Measurements from ENCODE around the gene LENEP.
A peak's percentile ranks its signal among the peaks of the same experiment; 100 is the strongest.

LENEP gene

DNA sequence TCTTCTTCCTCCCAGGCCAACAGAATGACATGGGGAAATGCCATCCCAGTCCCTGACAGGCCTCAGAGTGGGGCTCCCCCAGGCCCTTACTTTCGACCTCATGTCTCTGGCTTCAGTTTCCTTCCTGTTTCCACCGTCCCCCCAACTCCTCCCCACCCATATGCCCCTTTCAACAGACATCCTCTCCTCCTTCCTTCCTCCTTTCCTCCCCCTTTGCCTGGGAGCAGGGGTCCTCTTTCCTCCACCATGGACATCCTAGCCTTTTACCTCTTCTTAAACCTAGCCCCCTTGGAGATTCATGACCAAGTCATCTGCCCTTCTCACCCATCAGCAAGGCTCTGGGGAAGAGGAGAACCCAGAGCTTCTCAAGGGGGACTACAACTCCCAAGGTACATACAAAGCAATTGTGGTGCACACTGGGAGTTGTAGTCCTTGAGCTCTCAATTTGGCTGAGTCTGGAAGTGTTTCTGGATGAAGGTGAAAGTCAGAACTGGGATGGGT is 13.3 kb downstream of the LENEP start:
- no peak for TF ChIP-seq JUND (IDR thresholded peaks at IDR 0.05; ENCODE audit: low read depth)
- in situ Hi-C loops (cut with HindIII; ENCODE audit: low pct_unique_long_range_greater_than_20kb, low sequenced_read_pairs) = no loop called here
- peak in 1 of 2 experiments; percentile 72 for DNase-seq (ENCODE audit: low read depth in 1 of 2, low spot score in 1 of 2)

DNA sequence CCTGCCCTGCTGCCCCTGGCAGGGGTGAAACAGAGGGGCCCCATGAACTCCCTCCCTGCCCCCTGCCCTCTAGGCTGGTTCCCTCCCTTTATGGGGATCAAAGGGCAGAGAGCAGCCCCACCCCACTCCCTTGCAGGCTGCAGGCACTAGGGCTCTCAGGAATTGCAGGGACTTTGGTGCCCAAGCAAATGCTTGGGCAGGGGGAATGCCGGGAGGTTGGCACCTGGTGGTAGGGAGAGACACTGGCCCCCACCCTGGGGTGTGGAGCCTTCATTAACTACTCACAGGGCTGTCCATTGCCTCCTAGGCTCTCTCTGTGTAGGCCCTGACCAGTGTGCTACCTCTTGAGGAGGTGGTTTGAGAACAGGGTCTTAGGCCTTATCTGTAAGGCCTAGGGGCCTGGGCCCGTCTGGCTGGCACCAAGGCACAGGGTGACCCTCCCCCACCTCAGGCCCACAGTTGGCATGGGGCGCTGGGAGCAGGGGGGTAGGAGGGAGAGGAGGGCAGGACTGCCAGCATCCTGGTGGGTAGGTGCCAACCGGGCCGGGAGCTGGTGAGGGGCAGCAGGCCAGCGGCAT is 14.0 kb downstream of the LENEP start:
- DNase-seq (ENCODE audit: low read depth in 1 of 2, low spot score in 1 of 2) = peak in 1 of 2 experiments; percentile 61
- in situ Hi-C loops (cut with HindIII; ENCODE audit: low pct_unique_long_range_greater_than_20kb, low sequenced_read_pairs) = no loop called here

DNA sequence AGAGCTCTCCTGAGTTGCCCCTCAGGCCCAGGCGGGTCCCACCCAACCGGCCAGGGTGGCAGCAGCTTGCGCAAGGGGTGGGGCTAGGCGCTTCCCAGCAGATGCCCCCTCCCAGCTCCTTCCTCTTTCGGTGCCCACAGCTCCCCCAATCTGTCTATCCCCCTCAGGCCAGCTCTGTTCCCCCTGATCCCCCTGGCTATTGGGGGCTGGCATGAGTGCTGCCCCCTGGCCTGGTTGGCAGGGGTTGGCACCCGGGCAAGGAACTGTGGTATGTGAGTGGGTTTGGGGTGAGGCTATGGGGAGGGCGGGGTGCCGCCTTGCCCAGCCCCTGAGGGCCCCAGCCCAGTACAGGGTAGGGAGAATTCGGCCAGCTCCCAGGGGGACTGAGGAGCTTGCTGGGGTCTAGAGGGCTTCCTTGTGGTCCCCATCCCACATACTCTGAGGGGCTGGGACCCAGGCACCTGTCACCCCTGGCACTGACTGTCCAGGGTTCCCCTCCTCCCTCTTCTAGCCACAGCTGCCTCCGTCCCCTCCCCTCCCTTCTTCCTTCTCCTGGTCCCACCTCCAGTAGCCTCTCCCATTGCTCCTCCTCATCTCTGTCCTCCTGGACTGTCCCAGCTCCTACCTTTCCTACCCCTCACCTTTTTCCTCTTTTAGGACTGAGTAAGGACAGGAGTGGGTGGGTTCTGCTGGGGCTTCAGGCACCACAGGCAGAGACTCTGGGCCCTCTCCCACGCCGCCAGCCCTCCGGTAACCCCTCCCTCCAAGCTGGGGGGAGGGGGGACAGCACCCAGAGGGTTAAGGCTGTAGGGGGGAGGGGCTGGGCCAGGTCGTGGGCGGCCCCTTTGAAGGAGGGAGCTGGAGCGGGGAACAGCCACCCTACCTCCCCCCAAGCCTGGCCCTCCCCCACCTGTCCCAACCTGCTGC is 14.9 kb downstream of the LENEP start:
- peak; percentile 60 to 80 for DNase-seq (ENCODE audit: low read depth in 1 of 2, low spot score in 1 of 2)
- no peak for TF ChIP-seq JUND (IDR thresholded peaks at IDR 0.05; ENCODE audit: low read depth)
- in situ Hi-C loops (cut with HindIII; ENCODE audit: low pct_unique_long_range_greater_than_20kb, low sequenced_read_pairs) = no loop called here

More for the DNA sequence above, 14.0 kb downstream of the LENEP start:
- TF ChIP-seq JUND (IDR thresholded peaks at IDR 0.05; ENCODE audit: low read depth) = no peak

DNA sequence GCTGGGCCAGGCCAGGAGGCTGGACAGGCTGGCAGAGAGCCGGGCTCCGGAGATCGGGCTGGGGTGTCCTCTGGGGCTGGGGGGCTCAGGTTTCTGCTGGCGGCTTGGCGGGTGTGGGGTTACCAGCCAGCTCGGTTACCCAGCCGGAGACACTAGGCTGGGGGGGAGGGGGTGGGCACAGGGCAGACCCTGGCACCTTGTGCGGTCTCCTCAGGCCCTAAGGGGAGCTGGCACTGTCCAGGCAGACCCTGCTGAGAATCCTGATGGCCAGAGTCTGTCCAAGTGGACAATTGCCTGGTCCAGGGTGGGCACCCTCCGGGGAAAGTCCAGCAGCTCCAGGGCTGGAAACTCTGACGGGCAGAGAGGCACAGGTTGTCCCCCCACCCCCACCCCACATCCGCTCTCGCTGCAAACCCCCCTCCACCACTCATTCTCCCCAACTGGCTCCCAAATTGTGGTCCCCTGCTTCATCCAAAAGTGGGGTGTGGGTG is 15.9 kb downstream of the LENEP start:
- in situ Hi-C loops (cut with HindIII; ENCODE audit: low pct_unique_long_range_greater_than_20kb, low sequenced_read_pairs) = no loop called here
- no peak for DNase-seq (ENCODE audit: low read depth in 1 of 2, low spot score in 1 of 2)
- no peak for TF ChIP-seq JUND (IDR thresholded peaks at IDR 0.05; ENCODE audit: low read depth)

DNA sequence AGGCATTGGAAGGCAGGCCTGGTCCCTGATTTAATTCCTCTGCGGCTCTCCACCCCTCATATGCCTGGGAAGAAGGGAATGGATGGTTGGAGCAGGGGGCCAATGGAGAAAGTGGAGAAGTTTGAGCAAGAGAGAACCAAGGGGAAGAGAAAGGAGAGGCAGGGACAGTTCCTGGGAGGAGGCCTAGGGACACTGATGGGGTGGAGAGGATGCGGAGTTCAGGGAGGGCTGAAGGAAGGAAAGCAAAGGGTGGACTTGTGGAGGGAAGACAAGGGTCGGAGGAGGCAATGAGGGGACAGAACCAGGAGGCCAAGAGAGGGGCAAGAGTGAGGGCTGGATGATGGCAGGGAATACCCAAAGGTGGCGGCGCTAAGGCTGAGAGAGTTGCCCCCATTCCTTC is 16.4 kb downstream of the LENEP start:
- no peak for DNase-seq (ENCODE audit: low read depth in 1 of 2, low spot score in 1 of 2)
- TF ChIP-seq JUND (IDR thresholded peaks at IDR 0.05; ENCODE audit: low read depth) = no peak
- in situ Hi-C loops (cut with HindIII; ENCODE audit: low pct_unique_long_range_greater_than_20kb, low sequenced_read_pairs) = no loop called here

DNA sequence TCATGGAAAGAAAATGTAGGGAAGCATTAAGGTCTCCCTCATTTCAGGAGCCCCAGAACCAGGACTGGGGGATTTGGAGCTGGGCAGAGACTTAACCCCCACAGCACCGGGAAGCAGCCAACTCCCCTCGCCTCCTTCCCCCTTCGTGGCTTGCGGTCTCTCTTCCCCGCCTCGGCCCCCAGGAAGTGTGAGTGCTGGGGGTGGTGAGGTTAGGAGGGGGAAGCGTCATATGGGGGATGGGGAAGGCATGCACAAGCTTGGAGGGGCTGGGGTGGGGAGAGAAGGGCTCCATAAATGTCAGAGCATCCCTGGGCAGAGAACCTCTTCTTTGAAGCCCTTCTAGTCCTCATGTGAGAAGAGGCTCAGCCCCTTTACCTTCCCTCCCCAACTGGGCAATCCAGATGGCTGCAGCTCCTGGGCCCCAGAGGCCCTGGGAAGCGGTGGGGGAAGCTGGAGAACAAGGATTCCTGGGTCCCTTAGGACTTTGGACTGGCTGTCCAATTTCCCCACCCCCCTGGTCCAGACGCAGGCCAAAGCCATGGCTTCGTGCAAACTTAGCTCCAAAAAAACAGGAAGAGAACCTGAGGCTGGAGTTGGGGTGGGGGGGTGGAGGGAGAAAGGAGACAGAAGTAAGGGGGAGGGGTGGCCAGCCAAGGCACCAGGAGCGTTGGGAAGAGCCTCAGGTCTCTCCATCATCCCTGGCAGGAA is 17.0 kb downstream of the LENEP start:
- in situ Hi-C loops (cut with HindIII; ENCODE audit: low pct_unique_long_range_greater_than_20kb, low sequenced_read_pairs) = no loop called here
- TF ChIP-seq JUND (IDR thresholded peaks at IDR 0.05; ENCODE audit: low read depth) = no peak
- no peak for DNase-seq (ENCODE audit: low read depth in 1 of 2, low spot score in 1 of 2)

DNA sequence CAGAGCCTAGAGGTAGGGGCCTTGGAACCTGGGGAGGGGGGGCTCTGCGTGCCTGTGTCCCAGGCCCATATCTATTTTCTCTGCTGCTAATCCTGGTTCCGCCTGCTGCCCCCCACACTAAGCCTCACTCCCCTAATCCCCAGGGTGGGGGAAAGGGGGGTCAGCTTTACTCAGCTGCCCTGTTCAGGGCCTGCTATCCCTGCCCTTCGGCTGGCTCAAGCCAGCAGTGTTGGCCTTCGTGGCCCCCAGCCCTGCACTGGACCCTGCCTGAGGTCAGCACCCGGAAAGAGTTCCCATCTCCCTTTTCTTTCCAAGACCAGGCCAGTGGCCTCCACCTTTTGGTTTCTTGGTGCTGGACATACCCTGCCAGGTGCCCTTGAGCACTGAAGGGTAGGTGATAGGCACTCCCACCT is 17.6 kb downstream of the LENEP start:
- TF ChIP-seq JUND (IDR thresholded peaks at IDR 0.05; ENCODE audit: low read depth) = no peak
- no peak for DNase-seq (ENCODE audit: low read depth in 1 of 2, low spot score in 1 of 2)
- in situ Hi-C loops (cut with HindIII; ENCODE audit: low pct_unique_long_range_greater_than_20kb, low sequenced_read_pairs) = no loop called here

DNA sequence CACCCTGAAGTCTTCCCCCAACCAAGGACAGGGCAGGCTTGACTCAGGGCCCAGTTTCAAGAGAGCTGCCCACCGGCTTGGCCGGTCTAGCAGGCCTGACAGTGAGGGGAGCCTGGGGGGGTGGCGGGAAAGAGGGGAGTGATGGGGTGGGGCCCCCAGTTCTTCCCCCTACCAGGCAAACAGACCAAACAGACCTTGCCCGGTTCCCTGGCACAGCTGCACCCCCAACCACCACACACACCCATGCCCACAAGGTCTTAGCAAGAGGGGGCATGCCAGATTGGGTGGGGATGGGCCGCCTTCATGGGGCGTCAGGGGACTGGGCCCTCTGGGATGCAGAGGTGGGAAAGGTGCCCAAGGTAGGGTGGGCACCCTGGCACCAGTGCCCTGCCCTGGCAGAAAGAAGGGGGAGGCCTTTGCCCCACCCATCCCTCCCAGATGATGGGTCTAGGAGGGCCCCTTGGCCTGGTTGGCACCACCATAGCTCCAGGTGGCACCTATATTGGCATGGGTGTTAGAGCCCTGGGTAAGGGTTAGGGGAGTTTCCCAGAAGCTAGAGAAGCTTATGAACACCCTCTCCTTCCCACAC is 18.1 kb downstream of the LENEP start:
- DNase-seq (ENCODE audit: low read depth in 1 of 2, low spot score in 1 of 2) = peak in 1 of 2 experiments; percentile 64
- in situ Hi-C loops (cut with HindIII; ENCODE audit: low pct_unique_long_range_greater_than_20kb, low sequenced_read_pairs) = no loop called here
- TF ChIP-seq JUND (IDR thresholded peaks at IDR 0.05; ENCODE audit: low read depth) = no peak

DNA sequence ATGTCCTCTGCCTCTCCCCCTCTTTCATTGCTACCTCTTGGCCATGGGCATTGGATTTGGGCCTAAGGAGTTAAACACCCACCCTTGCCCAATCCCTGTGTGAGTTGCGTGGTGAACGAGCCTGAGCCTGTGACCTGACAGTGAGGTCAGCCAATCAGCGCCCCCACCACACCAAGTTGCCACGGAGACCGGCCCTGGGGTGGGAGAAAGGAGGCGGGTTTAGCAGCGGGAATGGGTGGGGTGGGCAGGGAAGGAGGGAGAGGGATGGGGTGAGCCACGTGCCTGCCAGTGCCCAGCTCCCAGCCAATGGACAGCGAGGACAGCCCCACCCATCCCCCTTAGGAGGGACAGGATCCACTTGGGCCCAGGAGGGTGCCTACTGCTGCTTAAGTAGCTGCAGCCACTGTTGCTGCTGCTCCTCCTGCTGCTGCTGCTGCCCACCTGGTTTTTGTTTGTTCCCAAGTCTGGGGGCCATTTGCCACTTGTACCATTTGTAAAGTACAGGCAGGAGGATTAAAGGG is 18.7 kb downstream of the LENEP start:
- DNase-seq (ENCODE audit: low read depth in 1 of 2, low spot score in 1 of 2) = peak; percentile 66 to 96
- in situ Hi-C loops (cut with HindIII; ENCODE audit: low pct_unique_long_range_greater_than_20kb, low sequenced_read_pairs) = no loop called here
- TF ChIP-seq JUND (IDR thresholded peaks at IDR 0.05; ENCODE audit: low read depth) = no peak

DNA sequence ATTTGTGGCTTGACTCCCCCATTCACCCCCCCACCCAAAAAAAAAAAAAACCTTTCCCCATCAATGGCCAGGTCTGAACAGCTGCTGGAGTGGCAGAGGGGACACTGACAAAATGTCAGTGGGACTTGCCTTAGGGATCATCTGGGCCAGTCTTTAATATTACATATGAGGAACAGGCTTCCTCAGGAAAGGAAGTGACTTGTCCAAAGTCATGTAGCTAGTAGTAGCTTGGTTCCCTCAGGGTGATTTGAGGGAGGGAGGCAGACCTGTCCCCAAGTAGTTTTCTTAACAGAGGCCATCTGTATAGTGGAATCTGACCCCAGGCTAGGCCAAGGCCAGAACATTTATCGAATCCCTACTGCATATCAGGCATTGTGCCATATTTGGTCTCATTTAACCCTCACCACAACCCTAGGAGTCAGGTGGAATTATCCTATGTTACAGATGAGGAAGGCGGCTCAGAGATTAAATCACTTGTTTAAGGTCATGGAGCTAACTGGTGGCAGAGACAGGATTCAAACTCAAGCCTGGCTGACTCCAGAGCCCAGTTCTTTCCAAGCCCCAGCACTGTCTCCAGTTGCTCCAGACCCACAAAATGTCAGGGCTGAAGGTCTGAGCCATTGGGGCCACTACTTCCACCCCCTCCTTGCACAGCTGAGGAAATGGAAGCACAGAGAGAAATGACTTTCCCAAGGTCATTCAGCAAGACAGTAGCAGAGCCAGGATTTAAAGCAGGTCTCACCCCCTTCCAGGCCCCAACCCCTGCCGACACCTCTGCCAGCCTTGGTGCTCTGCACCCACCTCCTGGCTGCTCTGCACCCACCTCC is 19.6 kb downstream of the LENEP start:
- in situ Hi-C loops (cut with HindIII; ENCODE audit: low pct_unique_long_range_greater_than_20kb, low sequenced_read_pairs) = no loop called here
- no peak for DNase-seq (ENCODE audit: low read depth in 1 of 2, low spot score in 1 of 2)
- no peak for TF ChIP-seq JUND (IDR thresholded peaks at IDR 0.05; ENCODE audit: low read depth)

DNA sequence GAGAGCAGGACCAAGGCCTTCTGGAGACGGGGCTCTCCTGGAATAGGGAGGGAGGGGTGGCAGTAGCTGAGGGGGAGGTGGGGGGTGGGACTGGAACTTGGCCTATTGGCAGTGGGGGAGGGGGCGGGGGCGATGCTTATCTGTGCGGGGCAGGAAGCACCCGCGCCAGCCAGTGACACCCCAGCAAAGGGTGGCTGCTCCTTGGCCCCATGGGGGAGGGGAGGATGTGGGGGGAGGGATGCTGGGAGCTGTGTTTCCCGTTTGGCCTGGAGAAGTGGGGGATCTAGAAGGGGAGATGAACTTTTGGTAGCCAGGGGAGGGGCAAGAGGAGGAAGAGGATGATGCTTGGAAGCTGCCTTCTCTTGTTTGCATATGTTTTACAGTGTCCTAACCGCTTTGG is 20.2 kb downstream of the LENEP start:
- in situ Hi-C loops (cut with HindIII; ENCODE audit: low pct_unique_long_range_greater_than_20kb, low sequenced_read_pairs) = no loop called here
- no peak for DNase-seq (ENCODE audit: low read depth in 1 of 2, low spot score in 1 of 2)
- no peak for TF ChIP-seq JUND (IDR thresholded peaks at IDR 0.05; ENCODE audit: low read depth)
